ENCODE measurements around the gene ATXN1.

Gene ATXN1

DNA sequence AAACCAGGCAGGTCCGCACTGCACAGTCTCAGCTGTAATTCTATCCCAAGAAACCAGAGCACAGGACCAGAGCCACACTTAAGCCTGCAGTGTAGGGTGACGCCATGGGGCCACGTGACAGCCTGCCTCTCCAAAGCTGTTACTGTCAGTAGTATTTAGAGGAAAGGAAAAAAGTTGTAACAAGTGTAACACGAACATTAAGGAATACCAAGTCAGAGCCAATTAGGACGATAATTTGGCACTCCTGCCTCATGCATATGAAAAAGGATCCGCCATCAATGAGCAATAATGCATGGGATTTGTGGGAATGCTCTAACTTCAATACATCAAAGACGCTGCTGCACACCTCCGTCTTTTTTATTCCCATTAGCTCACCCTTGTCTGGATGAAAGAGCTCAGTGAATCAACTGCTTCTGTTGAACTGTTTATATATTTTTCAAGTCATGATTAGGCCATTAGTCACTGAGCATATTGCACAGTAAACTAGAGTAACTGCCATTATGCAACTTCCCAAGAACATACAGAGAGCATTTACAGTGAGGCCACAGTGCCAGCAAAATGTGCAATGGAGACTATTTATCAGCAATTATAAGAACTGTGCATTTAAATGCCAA, 79.9 kb downstream of the ATXN1 start:
- H3K4me3 ChIP-seq (ENCODE audit: low read length): peak overlapping the region; percentile 11
- TF ChIP-seq, protein P1, sequence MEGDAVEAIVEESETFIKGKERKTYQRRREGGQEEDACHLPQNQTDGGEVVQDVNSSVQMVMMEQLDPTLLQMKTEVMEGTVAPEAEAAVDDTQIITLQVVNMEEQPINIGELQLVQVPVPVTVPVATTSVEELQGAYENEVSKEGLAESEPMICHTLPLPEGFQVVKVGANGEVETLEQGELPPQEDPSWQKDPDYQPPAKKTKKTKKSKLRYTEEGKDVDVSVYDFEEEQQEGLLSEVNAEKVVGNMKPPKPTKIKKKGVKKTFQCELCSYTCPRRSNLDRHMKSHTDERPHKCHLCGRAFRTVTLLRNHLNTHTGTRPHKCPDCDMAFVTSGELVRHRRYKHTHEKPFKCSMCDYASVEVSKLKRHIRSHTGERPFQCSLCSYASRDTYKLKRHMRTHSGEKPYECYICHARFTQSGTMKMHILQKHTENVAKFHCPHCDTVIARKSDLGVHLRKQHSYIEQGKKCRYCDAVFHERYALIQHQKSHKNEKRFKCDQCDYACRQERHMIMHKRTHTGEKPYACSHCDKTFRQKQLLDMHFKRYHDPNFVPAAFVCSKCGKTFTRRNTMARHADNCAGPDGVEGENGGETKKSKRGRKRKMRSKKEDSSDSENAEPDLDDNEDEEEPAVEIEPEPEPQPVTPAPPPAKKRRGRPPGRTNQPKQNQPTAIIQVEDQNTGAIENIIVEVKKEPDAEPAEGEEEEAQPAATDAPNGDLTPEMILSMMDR (conservative IDR thresholded peaks at IDR 0.05; ENCODE audit: low read depth, low read length): no peak
- DNase-seq (ENCODE audit: low read depth): peak; percentile 84

DNA sequence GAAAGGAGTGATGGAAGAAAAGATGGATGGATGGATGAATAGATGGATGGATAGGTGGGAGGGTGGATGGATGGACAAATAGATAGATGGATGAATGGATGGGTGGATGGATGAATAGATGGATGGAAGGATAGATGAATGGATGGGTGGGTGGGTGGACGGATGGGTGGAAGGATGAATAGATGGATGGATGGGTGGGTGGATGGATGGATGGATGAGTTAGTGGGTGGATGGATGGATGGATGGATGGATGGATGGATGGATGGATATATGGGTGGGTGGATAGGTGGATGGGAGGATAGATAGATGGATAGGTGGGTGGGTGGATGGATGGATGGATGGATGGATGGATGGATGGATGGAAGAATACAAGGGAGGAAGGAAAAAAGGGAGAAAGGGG, 82.2 kb downstream of the ATXN1 start:
- DNase-seq (ENCODE audit: low read depth): no peak
- H3K4me3 ChIP-seq (ENCODE audit: low read length): no peak overlapping the region
- TF ChIP-seq, protein P1 (conservative IDR thresholded peaks at IDR 0.05; ENCODE audit: low read depth, low read length): no peak

DNA sequence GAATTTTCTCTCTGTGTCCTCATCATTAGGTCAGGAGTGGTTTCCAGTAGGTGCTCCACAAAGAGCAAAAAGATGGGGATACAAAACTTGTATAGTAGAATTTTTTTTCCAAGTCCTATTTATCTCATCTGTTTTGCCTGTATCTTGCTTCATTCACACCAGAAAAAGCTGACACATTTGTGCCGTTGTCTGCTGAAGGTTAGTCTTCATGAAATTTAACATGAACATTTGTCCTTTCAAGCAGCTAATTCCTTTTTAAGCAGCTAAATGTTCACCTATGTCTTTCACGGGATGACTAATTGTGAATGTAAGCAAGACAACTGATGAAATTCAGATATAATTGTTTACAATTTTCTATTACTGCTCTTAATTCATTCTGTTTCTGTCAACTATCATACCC, 83.8 kb downstream of the ATXN1 start:
- TF ChIP-seq, protein P1 (conservative IDR thresholded peaks at IDR 0.05; ENCODE audit: low read depth, low read length): no peak
- no peak for DNase-seq (ENCODE audit: low read depth)
- no peak overlapping the region for H3K4me3 ChIP-seq (ENCODE audit: low read length)

DNA sequence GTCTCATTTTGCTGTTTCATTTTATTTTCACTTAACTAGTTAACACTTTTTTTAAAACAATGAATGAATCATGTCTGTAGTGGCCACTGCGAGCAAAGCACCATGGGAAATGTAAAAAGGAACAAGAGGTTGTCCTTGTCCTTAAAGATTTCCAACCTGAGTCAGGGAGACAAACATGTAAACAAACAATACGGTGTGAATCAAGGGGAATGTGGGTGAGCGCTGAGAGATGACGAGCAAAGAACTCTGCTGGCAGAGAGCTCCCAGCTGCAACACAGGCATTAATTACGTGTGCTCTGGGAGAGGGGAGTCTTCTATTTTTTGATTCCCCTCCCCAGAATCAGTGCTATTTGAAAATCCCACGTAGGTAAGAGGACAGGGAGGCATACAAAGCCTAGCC, 84.3 kb downstream of the ATXN1 start:
- no peak for DNase-seq (ENCODE audit: low read depth)
- H3K4me3 ChIP-seq (ENCODE audit: low read length): no peak overlapping the region
- TF ChIP-seq, protein P1 (conservative IDR thresholded peaks at IDR 0.05; ENCODE audit: low read depth, low read length): no peak

DNA sequence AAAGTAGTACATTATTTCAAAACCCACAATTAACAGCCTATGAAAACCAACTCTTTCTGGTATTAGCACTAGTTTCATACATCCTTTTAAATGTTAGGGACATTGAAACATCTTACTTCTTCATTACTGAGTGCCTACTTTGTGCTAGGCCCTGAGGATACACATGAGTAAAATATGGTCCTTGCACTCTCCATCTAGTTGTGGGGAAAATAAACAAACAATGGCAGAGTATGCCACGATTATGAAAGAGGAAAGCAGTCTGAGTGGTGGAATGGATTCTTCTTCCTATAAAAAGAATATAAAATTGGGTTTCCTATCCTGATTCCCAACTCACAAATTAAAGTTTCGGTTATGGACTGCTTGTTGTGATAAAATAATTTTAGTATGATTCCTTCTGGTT, 84.9 kb downstream of the ATXN1 start:
- H3K4me3 ChIP-seq (ENCODE audit: low read length): no peak overlapping the region
- TF ChIP-seq, protein P1 (conservative IDR thresholded peaks at IDR 0.05; ENCODE audit: low read depth, low read length): no peak
- DNase-seq (ENCODE audit: low read depth): no peak

DNA sequence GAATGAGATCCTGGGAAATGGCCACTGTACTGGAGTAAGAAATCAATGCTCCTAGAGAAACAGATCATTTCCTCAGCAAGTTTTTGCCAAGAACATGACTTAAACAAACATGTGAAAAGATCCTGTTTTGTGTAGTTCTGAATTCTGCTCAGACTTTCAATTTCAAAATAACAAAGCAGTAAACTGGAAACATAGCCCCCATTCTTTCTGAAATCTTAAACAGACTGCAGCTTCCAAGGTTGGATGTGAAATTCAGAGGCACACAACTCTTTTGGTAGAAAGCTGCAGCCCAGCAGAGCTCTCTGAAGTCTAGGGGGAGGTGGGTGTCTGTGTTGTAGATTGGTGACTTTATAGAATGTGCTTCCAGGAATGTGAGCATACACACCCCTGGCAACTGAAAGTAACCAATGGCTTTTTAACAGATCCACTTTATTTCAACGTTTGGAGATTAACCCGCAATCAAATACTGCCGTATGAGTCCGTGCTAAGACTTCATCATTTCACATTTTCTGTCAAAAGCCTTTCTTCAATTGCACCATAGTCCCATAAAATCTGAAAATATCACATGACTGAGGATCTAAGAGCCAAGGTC, 86.4 kb downstream of the ATXN1 start:
- TF ChIP-seq, protein P1 (conservative IDR thresholded peaks at IDR 0.05; ENCODE audit: low read depth, low read length): no peak
- peak overlapping the region; percentile 0 for H3K4me3 ChIP-seq (ENCODE audit: low read length)
- DNase-seq (ENCODE audit: low read depth): peak; percentile 77
